NB4 (cell line): ENCODE results near the gene DHCR7.

Source experiments
- MYC ChIP-seq: IDR thresholded peaks from 2 replicates; pipeline ENCODE4 v1.6.1; 2011; ENCODE audit warnings: low read depth, low read length
- POLR2A ChIP-seq: IDR thresholded peaks from 2 replicates; pipeline ENCODE4 v1.6.1; 2011; ENCODE audit warnings: mild to moderate bottlenecking; ENCODE audit not compliant: insufficient read length; ENCODE audit errors: extremely low read depth
- TF ChIP-seq, protein P1 (sequence below): IDR thresholded peaks from one replicate; pipeline ENCODE4 v1.5.1; 2012; ENCODE audit warnings: low read depth, low read length

DNA sequence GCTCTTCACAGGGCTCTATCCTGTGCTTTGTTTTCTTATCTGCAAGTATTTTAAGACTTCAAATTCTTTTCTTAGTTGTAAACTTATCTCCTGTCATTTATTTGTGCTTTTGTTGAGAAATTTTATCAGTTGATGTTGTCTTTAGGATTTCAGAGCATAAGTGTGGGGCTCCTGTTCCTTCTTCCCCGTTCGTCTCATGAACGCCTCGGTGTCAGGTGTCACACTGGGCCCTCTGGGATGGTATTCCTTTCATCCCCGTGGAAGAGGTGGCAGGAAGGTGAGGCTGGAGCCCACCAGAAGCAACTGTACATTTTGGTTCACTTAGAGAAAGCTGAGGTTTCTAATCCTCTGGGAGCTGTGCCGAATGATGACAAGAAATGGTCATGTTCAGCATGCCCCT is 22.8 kb upstream of the DHCR7 start:
- TF ChIP-seq, protein P1, sequence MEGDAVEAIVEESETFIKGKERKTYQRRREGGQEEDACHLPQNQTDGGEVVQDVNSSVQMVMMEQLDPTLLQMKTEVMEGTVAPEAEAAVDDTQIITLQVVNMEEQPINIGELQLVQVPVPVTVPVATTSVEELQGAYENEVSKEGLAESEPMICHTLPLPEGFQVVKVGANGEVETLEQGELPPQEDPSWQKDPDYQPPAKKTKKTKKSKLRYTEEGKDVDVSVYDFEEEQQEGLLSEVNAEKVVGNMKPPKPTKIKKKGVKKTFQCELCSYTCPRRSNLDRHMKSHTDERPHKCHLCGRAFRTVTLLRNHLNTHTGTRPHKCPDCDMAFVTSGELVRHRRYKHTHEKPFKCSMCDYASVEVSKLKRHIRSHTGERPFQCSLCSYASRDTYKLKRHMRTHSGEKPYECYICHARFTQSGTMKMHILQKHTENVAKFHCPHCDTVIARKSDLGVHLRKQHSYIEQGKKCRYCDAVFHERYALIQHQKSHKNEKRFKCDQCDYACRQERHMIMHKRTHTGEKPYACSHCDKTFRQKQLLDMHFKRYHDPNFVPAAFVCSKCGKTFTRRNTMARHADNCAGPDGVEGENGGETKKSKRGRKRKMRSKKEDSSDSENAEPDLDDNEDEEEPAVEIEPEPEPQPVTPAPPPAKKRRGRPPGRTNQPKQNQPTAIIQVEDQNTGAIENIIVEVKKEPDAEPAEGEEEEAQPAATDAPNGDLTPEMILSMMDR, result no peak
- no peak for TF ChIP-seq POLR2A
- no peak for TF ChIP-seq MYC
